ENCODE data around the gene ATXN3.

Gene ATXN3

GRCh38 chr14:92033906-92034687, 72.3 kb downstream of the ATXN3 start:
- TF ChIP-seq, protein P1, sequence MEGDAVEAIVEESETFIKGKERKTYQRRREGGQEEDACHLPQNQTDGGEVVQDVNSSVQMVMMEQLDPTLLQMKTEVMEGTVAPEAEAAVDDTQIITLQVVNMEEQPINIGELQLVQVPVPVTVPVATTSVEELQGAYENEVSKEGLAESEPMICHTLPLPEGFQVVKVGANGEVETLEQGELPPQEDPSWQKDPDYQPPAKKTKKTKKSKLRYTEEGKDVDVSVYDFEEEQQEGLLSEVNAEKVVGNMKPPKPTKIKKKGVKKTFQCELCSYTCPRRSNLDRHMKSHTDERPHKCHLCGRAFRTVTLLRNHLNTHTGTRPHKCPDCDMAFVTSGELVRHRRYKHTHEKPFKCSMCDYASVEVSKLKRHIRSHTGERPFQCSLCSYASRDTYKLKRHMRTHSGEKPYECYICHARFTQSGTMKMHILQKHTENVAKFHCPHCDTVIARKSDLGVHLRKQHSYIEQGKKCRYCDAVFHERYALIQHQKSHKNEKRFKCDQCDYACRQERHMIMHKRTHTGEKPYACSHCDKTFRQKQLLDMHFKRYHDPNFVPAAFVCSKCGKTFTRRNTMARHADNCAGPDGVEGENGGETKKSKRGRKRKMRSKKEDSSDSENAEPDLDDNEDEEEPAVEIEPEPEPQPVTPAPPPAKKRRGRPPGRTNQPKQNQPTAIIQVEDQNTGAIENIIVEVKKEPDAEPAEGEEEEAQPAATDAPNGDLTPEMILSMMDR (IDR thresholded peaks at IDR 0.05; ENCODE audit: extremely low read depth, insufficient read depth, missing control alignments) = no peak
- no peak for DNase-seq (ENCODE audit: low spot score)
- in situ Hi-C loops (cut with MboI; ENCODE audit: low pct_unique_long_range_greater_than_20kb, low sequenced_read_pairs, unreplicated experiment) = no loop called here

DNA sequence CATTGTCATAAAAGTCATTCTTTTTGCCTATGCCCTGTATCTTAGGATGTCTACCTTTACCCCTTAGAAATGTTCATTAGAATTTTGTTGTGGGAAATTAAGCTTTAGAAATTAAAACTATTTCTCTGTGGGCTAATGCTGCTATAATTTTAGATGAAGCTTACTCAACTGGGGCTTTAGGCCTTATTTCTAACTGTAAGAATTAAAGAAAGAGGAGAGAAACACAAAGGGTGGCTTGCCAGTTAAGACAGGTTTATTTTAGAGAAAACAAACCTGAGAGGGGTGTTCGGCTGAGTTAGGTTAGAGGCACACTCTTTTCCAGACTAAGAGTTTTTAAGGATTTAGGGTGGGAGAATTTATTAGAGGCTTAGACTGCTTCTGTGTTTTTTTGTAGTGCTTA, 72.9 kb downstream of the ATXN3 start:
- TF ChIP-seq, protein P1 (IDR thresholded peaks at IDR 0.05; ENCODE audit: extremely low read depth, insufficient read depth, missing control alignments) = no peak
- in situ Hi-C loops (cut with MboI; ENCODE audit: low pct_unique_long_range_greater_than_20kb, low sequenced_read_pairs, unreplicated experiment) = no loop called here
- no peak for DNase-seq (ENCODE audit: low spot score)

- TF ChIP-seq, protein P1 (IDR thresholded peaks at IDR 0.05; ENCODE audit: extremely low read depth, insufficient read depth, missing control alignments) = no peak
- in situ Hi-C loops (cut with MboI; ENCODE audit: low pct_unique_long_range_greater_than_20kb, low sequenced_read_pairs, unreplicated experiment) = no loop called here
- DNase-seq (ENCODE audit: low spot score) = no peak
These were observed 79.7 kb downstream of the ATXN3 start for GRCh38 chr14:92026548-92027190.

GRCh38 chr14:92022036-92022435, 84.3 kb downstream of the ATXN3 start:
- in situ Hi-C loops (cut with MboI; ENCODE audit: low pct_unique_long_range_greater_than_20kb, low sequenced_read_pairs, unreplicated experiment) = no loop called here
- no peak for DNase-seq (ENCODE audit: low spot score)
- TF ChIP-seq, protein P1 (IDR thresholded peaks at IDR 0.05; ENCODE audit: extremely low read depth, insufficient read depth, missing control alignments) = no peak

DNA sequence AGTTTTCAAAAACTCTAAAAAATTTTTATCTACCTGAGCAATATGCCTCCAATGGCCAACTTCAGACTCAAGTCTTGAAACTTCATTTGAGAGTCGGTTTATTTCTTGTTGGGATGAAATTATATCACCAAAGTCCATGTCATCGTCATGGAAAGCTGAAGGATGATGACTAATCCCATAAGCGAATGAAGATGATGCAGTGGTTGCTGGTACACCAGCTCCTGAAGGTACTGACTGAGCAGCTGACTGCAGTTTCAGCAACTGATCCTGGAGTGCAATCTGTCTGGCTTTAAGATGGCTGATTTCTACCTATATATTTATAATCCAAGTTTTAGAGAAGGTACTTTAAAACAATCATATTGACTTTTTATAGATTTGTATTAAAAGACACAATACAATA, 84.9 kb downstream of the ATXN3 start:
- DNase-seq (ENCODE audit: low spot score) = no peak
- in situ Hi-C loops (cut with MboI; ENCODE audit: low pct_unique_long_range_greater_than_20kb, low sequenced_read_pairs, unreplicated experiment) = no loop called here
- TF ChIP-seq, protein P1 (IDR thresholded peaks at IDR 0.05; ENCODE audit: extremely low read depth, insufficient read depth, missing control alignments) = no peak

- TF ChIP-seq, protein P1 (IDR thresholded peaks at IDR 0.05; ENCODE audit: extremely low read depth, insufficient read depth, missing control alignments) = no peak
- in situ Hi-C loops (cut with MboI; ENCODE audit: low pct_unique_long_range_greater_than_20kb, low sequenced_read_pairs, unreplicated experiment) = no loop called here
- no peak for DNase-seq (ENCODE audit: low spot score)
These were observed 92.3 kb downstream of the ATXN3 start for GRCh38 chr14:92014040-92014439.
